ENCODE results near the gene COL23A1.

The COL23A1 gene

GRCh38 chr5:178337334-178337741 lies 252.9 kb downstream of the COL23A1 start:
- Histone ChIP-seq H3K27ac (ENCODE audit: insufficient read depth, low read depth, low read length, poor library complexity, severe bottlenecking) (no peak overlapping the region), H3K9me3 (ENCODE audit: control insufficient read depth, low read length) (no peaks in the 10 kb centered on the region), H3K36me3 (ENCODE audit: control insufficient read depth, insufficient read depth, low read length) (no peaks in the 10 kb centered on the region), H3K4me3 (ENCODE audit: insufficient read depth, low read depth, low read length) (no peak overlapping the region), H3K27me3 (ENCODE audit: control insufficient read depth, insufficient read depth, low read length, poor library complexity, severe bottlenecking) (no peaks in the 10 kb centered on the region), H3K4me1 (ENCODE audit: control insufficient read depth, insufficient read depth, low read length) (no peaks in the 10 kb centered on the region)
- WGBS, 2 experiments: 88 to 95% methylated on average over 7 of the region's 7 CpGs

GRCh38 chr5:178336889-178337288 lies 253.3 kb downstream of the COL23A1 start:
- H3K27ac ChIP-seq (ENCODE audit: insufficient read depth, low read depth, low read length, poor library complexity, severe bottlenecking): no peak overlapping the region
- WGBS, 2 experiments: 81% methylated on average over 21 of the region's 21 CpGs

GRCh38 chr5:178335302-178336030 lies 254.7 kb downstream of the COL23A1 start:
- Histone ChIP-seq H3K9me3 (ENCODE audit: control insufficient read depth, low read length) (no peaks in the 10 kb centered on the region), H3K4me3 (ENCODE audit: insufficient read depth, low read depth, low read length) (no peak overlapping the region), H3K4me1 (ENCODE audit: control insufficient read depth, insufficient read depth, low read length) (peaks cover 4% of the 10 kb centered on the region), H3K36me3 (ENCODE audit: control insufficient read depth, insufficient read depth, low read length) (no peaks in the 10 kb centered on the region), H3K27me3 (ENCODE audit: control insufficient read depth, insufficient read depth, low read length, poor library complexity, severe bottlenecking) (no peaks in the 10 kb centered on the region), H3K27ac (ENCODE audit: insufficient read depth, low read depth, low read length, poor library complexity, severe bottlenecking) (no peak overlapping the region)
- 94 to 95% methylated on average over 8 of the region's 8 CpGs for WGBS, 2 experiments

More at GRCh38 chr5:178336889-178337288, 253.3 kb downstream of the COL23A1 start:
- Histone ChIP-seq H3K9me3 (ENCODE audit: control insufficient read depth, low read length) (no peaks in the 10 kb centered on the region), H3K4me1 (ENCODE audit: control insufficient read depth, insufficient read depth, low read length) (no peaks in the 10 kb centered on the region), H3K36me3 (ENCODE audit: control insufficient read depth, insufficient read depth, low read length) (no peaks in the 10 kb centered on the region), H3K27me3 (ENCODE audit: control insufficient read depth, insufficient read depth, low read length, poor library complexity, severe bottlenecking) (no peaks in the 10 kb centered on the region), H3K4me3 (ENCODE audit: insufficient read depth, low read depth, low read length) (no peak overlapping the region)

GRCh38 chr5:178334861-178335260 lies 255.3 kb downstream of the COL23A1 start:
- peaks cover 4% of the 10 kb centered on the region for H3K4me1 ChIP-seq (ENCODE audit: control insufficient read depth, insufficient read depth, low read length)
- no peaks in the 10 kb centered on the region for H3K9me3 ChIP-seq (ENCODE audit: control insufficient read depth, low read length)
- H3K4me3 ChIP-seq (ENCODE audit: insufficient read depth, low read depth, low read length): no peak overlapping the region
- 91 to 95% methylated on average over 8 of the region's 8 CpGs for WGBS, 2 experiments
- no peaks in the 10 kb centered on the region for H3K36me3 ChIP-seq (ENCODE audit: control insufficient read depth, insufficient read depth, low read length)
- no peaks in the 10 kb centered on the region for H3K27me3 ChIP-seq (ENCODE audit: control insufficient read depth, insufficient read depth, low read length, poor library complexity, severe bottlenecking)
- no peak overlapping the region for H3K27ac ChIP-seq (ENCODE audit: insufficient read depth, low read depth, low read length, poor library complexity, severe bottlenecking)

GRCh38 chr5:178333821-178334481 lies 256.2 kb downstream of the COL23A1 start:
- Histone ChIP-seq H3K4me3 (ENCODE audit: insufficient read depth, low read depth, low read length) (no peak overlapping the region), H3K27me3 (ENCODE audit: control insufficient read depth, insufficient read depth, low read length, poor library complexity, severe bottlenecking) (no peaks in the 10 kb centered on the region), H3K27ac (ENCODE audit: insufficient read depth, low read depth, low read length, poor library complexity, severe bottlenecking) (no peak overlapping the region), H3K36me3 (ENCODE audit: control insufficient read depth, insufficient read depth, low read length) (no peaks in the 10 kb centered on the region), H3K9me3 (ENCODE audit: control insufficient read depth, low read length) (no peaks in the 10 kb centered on the region), H3K4me1 (ENCODE audit: control insufficient read depth, insufficient read depth, low read length) (peaks cover 4% of the 10 kb centered on the region)
- 92 to 93% methylated on average over 21 of the region's 21 CpGs for WGBS, 2 experiments

- Histone ChIP-seq H3K9me3 (ENCODE audit: control insufficient read depth, low read length) (no peaks in the 10 kb centered on the region), H3K4me1 (ENCODE audit: control insufficient read depth, insufficient read depth, low read length) (peaks cover 4% of the 10 kb centered on the region), H3K27me3 (ENCODE audit: control insufficient read depth, insufficient read depth, low read length, poor library complexity, severe bottlenecking) (no peaks in the 10 kb centered on the region), H3K36me3 (ENCODE audit: control insufficient read depth, insufficient read depth, low read length) (no peaks in the 10 kb centered on the region), H3K27ac (ENCODE audit: insufficient read depth, low read depth, low read length, poor library complexity, severe bottlenecking) (no peak overlapping the region), H3K4me3 (ENCODE audit: insufficient read depth, low read depth, low read length) (no peak overlapping the region)
- WGBS, 2 experiments: 94% methylated on average over 7 of the region's 7 CpGs
These were observed 258.0 kb downstream of the COL23A1 start for GRCh38 chr5:178332210-178332641.

GRCh38 chr5:178331491-178331996 lies 258.6 kb downstream of the COL23A1 start:
- Histone ChIP-seq H3K36me3 (ENCODE audit: control insufficient read depth, insufficient read depth, low read length) (no peaks in the 10 kb centered on the region), H3K27ac (ENCODE audit: insufficient read depth, low read depth, low read length, poor library complexity, severe bottlenecking) (no peak overlapping the region), H3K4me1 (ENCODE audit: control insufficient read depth, insufficient read depth, low read length) (peaks cover 4% of the 10 kb centered on the region), H3K4me3 (ENCODE audit: insufficient read depth, low read depth, low read length) (no peak overlapping the region), H3K27me3 (ENCODE audit: control insufficient read depth, insufficient read depth, low read length, poor library complexity, severe bottlenecking) (no peaks in the 10 kb centered on the region), H3K9me3 (ENCODE audit: control insufficient read depth, low read length) (no peaks in the 10 kb centered on the region)
- 90 to 91% methylated on average over 15 of the region's 15 CpGs for WGBS, 2 experiments

- no peak overlapping the region for H3K27ac ChIP-seq (ENCODE audit: insufficient read depth, low read depth, low read length, poor library complexity, severe bottlenecking)
- no peaks in the 10 kb centered on the region for H3K9me3 ChIP-seq (ENCODE audit: control insufficient read depth, low read length)
- no peak overlapping the region for H3K4me3 ChIP-seq (ENCODE audit: insufficient read depth, low read depth, low read length)
- no peaks in the 10 kb centered on the region for H3K27me3 ChIP-seq (ENCODE audit: control insufficient read depth, insufficient read depth, low read length, poor library complexity, severe bottlenecking)
- H3K36me3 ChIP-seq (ENCODE audit: control insufficient read depth, insufficient read depth, low read length): no peaks in the 10 kb centered on the region
- WGBS, 2 experiments: 92 to 93% methylated on average over 7 of the region's 7 CpGs
- H3K4me1 ChIP-seq (ENCODE audit: control insufficient read depth, insufficient read depth, low read length): peaks cover 4% of the 10 kb centered on the region
These were observed 259.3 kb downstream of the COL23A1 start for GRCh38 chr5:178330791-178331404.

- H3K4me3 ChIP-seq (ENCODE audit: insufficient read depth, low read depth, low read length): no peak overlapping the region
- H3K27ac ChIP-seq (ENCODE audit: insufficient read depth, low read depth, low read length, poor library complexity, severe bottlenecking): no peak overlapping the region
- H3K36me3 ChIP-seq (ENCODE audit: control insufficient read depth, insufficient read depth, low read length): no peaks in the 10 kb centered on the region
- peaks cover 6% of the 10 kb centered on the region for H3K4me1 ChIP-seq (ENCODE audit: control insufficient read depth, insufficient read depth, low read length)
- no peaks in the 10 kb centered on the region for H3K27me3 ChIP-seq (ENCODE audit: control insufficient read depth, insufficient read depth, low read length, poor library complexity, severe bottlenecking)
- WGBS, 2 experiments: 82 to 83% methylated on average over 18 of the region's 18 CpGs
- H3K9me3 ChIP-seq (ENCODE audit: control insufficient read depth, low read length): no peaks in the 10 kb centered on the region
These were observed 261.1 kb downstream of the COL23A1 start for GRCh38 chr5:178328826-178329730.

All from ectodermal cell (in vitro differentiated cells).